ENCODE data around the gene MAGI1. TPM values are rescaled to one million over a fixed set of nuclear protein-coding genes. Genes with fewer than 3 reads are reported as not detected.

MAGI1 gene
- total RNA-seq, 1 donor from 2014 or later = 21.9 TPM

DNA sequence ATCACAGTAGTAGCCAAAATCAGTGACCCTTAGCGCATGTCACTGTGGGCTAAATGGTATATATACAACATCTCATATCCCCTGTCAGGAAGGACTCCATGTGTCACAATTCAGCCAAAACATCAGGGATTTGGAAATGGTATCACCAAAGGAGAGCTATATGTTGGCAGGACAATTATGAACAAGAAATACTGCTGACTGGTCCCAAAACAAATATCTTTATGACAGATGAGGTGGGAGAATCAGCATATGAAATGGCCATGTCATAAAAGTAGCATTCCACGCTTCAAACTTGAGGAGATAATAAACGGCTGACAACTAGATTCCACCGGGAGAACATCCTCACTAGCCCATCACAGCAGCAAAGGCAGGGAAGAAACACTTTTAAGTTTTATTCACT is 158.4 kb downstream of the MAGI1 start:
- Mint-ChIP-seq H3K4me1 (ENCODE audit: unreplicated experiment) (peaks cover 22% of the 10 kb centered on the region), H3K4me3 (ENCODE audit: unreplicated experiment) (no peak overlapping the region), H3K9me3 (ENCODE audit: unreplicated experiment) (no peaks in the 10 kb centered on the region), H3K27ac (ENCODE audit: unreplicated experiment) (no peak overlapping the region), H3K36me3 (ENCODE audit: unreplicated experiment) (no peaks in the 10 kb centered on the region), H3K27me3 (ENCODE audit: unreplicated experiment) (no peaks in the 10 kb centered on the region)
- DNase-seq (ENCODE audit: extremely low spot score, unreplicated experiment) = no peak
- TF ChIP-seq, protein P1, sequence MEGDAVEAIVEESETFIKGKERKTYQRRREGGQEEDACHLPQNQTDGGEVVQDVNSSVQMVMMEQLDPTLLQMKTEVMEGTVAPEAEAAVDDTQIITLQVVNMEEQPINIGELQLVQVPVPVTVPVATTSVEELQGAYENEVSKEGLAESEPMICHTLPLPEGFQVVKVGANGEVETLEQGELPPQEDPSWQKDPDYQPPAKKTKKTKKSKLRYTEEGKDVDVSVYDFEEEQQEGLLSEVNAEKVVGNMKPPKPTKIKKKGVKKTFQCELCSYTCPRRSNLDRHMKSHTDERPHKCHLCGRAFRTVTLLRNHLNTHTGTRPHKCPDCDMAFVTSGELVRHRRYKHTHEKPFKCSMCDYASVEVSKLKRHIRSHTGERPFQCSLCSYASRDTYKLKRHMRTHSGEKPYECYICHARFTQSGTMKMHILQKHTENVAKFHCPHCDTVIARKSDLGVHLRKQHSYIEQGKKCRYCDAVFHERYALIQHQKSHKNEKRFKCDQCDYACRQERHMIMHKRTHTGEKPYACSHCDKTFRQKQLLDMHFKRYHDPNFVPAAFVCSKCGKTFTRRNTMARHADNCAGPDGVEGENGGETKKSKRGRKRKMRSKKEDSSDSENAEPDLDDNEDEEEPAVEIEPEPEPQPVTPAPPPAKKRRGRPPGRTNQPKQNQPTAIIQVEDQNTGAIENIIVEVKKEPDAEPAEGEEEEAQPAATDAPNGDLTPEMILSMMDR (IDR thresholded peaks at IDR 0.05) = no peak

DNA sequence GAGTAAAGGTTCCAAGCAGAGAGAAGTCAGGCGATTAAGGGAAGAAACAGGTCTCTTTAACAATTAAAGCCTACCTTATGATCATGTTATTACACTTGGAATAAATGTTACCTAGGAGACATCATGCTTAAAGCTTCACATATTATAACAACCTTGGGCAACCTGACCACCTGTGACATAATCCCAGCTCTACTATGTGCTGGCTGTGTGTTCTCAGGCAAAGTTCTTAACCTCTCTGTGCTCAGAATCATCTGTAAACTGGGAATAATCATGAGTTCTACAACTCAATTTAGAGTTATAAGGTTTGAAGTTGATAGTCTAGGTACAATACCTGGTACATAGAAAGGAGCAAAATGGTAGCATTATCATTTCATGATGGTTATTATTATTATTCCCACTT is 159.3 kb downstream of the MAGI1 start:
- TF ChIP-seq, protein P1 (IDR thresholded peaks at IDR 0.05) = no peak
- Mint-ChIP-seq H3K27ac (ENCODE audit: unreplicated experiment) (no peak overlapping the region), H3K36me3 (ENCODE audit: unreplicated experiment) (no peaks in the 10 kb centered on the region), H3K4me3 (ENCODE audit: unreplicated experiment) (no peak overlapping the region), H3K27me3 (ENCODE audit: unreplicated experiment) (no peaks in the 10 kb centered on the region), H3K9me3 (ENCODE audit: unreplicated experiment) (no peaks in the 10 kb centered on the region), H3K4me1 (ENCODE audit: unreplicated experiment) (peaks cover 22% of the 10 kb centered on the region)
- DNase-seq (ENCODE audit: extremely low spot score, unreplicated experiment) = no peak

- no peaks in the 10 kb centered on the region for H3K27me3 Mint-ChIP-seq (ENCODE audit: unreplicated experiment)
- H3K9me3 Mint-ChIP-seq (ENCODE audit: unreplicated experiment) = no peaks in the 10 kb centered on the region
- DNase-seq (ENCODE audit: extremely low spot score, unreplicated experiment) = no peak
- H3K27ac Mint-ChIP-seq (ENCODE audit: unreplicated experiment) = no peak overlapping the region
- H3K4me1 Mint-ChIP-seq (ENCODE audit: unreplicated experiment) = peaks cover 17% of the 10 kb centered on the region
- TF ChIP-seq, protein P1 (IDR thresholded peaks at IDR 0.05) = no peak
- H3K36me3 Mint-ChIP-seq (ENCODE audit: unreplicated experiment) = no peaks in the 10 kb centered on the region
- H3K4me3 Mint-ChIP-seq (ENCODE audit: unreplicated experiment) = no peak overlapping the region
These were observed 159.9 kb downstream of the MAGI1 start for GRCh38 chr3:65878831-65879230.

- Mint-ChIP-seq H3K27me3 (ENCODE audit: unreplicated experiment) (no peaks in the 10 kb centered on the region), H3K36me3 (ENCODE audit: unreplicated experiment) (no peaks in the 10 kb centered on the region), H3K27ac (ENCODE audit: unreplicated experiment) (no peak overlapping the region), H3K9me3 (ENCODE audit: unreplicated experiment) (no peaks in the 10 kb centered on the region), H3K4me3 (ENCODE audit: unreplicated experiment) (no peak overlapping the region), H3K4me1 (ENCODE audit: unreplicated experiment) (peaks cover 6% of the 10 kb centered on the region)
- no peak for DNase-seq (ENCODE audit: extremely low spot score, unreplicated experiment)
- TF ChIP-seq, protein P1 (IDR thresholded peaks at IDR 0.05) = no peak
These were observed 161.6 kb downstream of the MAGI1 start for GRCh38 chr3:65877160-65877559.

GRCh38 chr3:65876028-65876420 is 162.7 kb downstream of the MAGI1 start:
- no peak for DNase-seq (ENCODE audit: extremely low spot score, unreplicated experiment)
- Mint-ChIP-seq H3K27ac (ENCODE audit: unreplicated experiment) (no peak overlapping the region), H3K4me3 (ENCODE audit: unreplicated experiment) (no peak overlapping the region), H3K4me1 (ENCODE audit: unreplicated experiment) (peaks cover 8% of the 10 kb centered on the region), H3K36me3 (ENCODE audit: unreplicated experiment) (no peaks in the 10 kb centered on the region), H3K9me3 (ENCODE audit: unreplicated experiment) (no peaks in the 10 kb centered on the region), H3K27me3 (ENCODE audit: unreplicated experiment) (no peaks in the 10 kb centered on the region)
- TF ChIP-seq, protein P1 (IDR thresholded peaks at IDR 0.05) = no peak

Data from osteocyte (in vitro differentiated cells).